GM23248 (cell line): ENCODE data around the gene MNX1. TPM values are rescaled to one million over a fixed set of nuclear protein-coding genes. Genes with fewer than 3 reads are reported as not detected.
A peak's percentile ranks its signal among the peaks of the same experiment; 100 is the strongest.

Experiments used
- DNase-seq: peaks from one replicate; pipeline ENCODE4 v3.0.0-alpha.2; 2015
- H2AFZ ChIP-seq: fragments of 200-600 bp; sonication (generic); 2 replicates; pipeline ENCODE4 v1.6.1; 2016; ENCODE audit warnings: antibody characterized with exemption
- H3F3A ChIP-seq: fragments of 200-600 bp; sonication (generic); 2 replicates; pipeline ENCODE4 v1.6.1; 2016; ENCODE audit warnings: mild to moderate bottlenecking, antibody characterized with exemption, mixed run types; ENCODE audit not compliant: insufficient read depth
- H3K27ac ChIP-seq: fragments of 200-600 bp; sonication (generic); 2 replicates; pipeline ENCODE4 v1.5.1; 2016; ENCODE audit warnings: mild to moderate bottlenecking
- H3K27me3 ChIP-seq: fragments of 200-600 bp; sonication (generic); replicated peaks from 2 replicates; pipeline ENCODE4 v1.6.1; 2016; ENCODE audit warnings: mild to moderate bottlenecking; ENCODE audit not compliant: insufficient read depth
- H3K36me3 ChIP-seq: fragments of 200-600 bp; sonication (generic); 2 replicates; pipeline ENCODE4 v1.6.1; 2016; ENCODE audit warnings: low read depth, mild to moderate bottlenecking
- H3K4me1 ChIP-seq: fragments of 200-600 bp; sonication (generic); 2 replicates; pipeline ENCODE4 v1.6.1; 2016; ENCODE audit warnings: mild to moderate bottlenecking; ENCODE audit not compliant: insufficient read depth
- H3K4me2 ChIP-seq: fragments of 200-600 bp; sonication (generic); one replicate; pipeline ENCODE4 v1.6.1; 2016; ENCODE audit warnings: mild to moderate bottlenecking; ENCODE audit not compliant: unreplicated experiment
- H3K4me3 ChIP-seq: fragments of 200-600 bp; sonication (generic); 2 replicates; pipeline ENCODE4 v1.5.1; 2016; ENCODE audit warnings: mild to moderate bottlenecking
- H3K79me2 ChIP-seq: fragments of 200-600 bp; sonication (generic); 2 replicates; pipeline ENCODE4 v1.6.1; 2016; ENCODE audit warnings: mild to moderate bottlenecking; ENCODE audit not compliant: insufficient read depth
- H3K9ac ChIP-seq: fragments of 200-600 bp; sonication (generic); 2 replicates; pipeline ENCODE4 v1.6.1; 2016; ENCODE audit warnings: mild to moderate bottlenecking
- H3K9me2 ChIP-seq: fragments of 200-600 bp; sonication (generic); 2 replicates; pipeline ENCODE4 v1.6.1; 2016; ENCODE audit warnings: mixed run types, mild to moderate bottlenecking, moderate library complexity; ENCODE audit not compliant: insufficient read depth
- H3K9me3 ChIP-seq: fragments of 200-600 bp; sonication (generic); one replicate; pipeline ENCODE4 v1.6.1; 2017; ENCODE audit warnings: low read depth
- H4K20me1 ChIP-seq: fragments of 200-600 bp; sonication (generic); 2 replicates; pipeline ENCODE4 v1.6.0; 2016; ENCODE audit not compliant: insufficient read depth
- EZH2 ChIP-seq: fragments of 200-600 bp; sonication (generic); IDR thresholded peaks from 2 replicates; pipeline ENCODE4 v1.6.1; 2018; ENCODE audit warnings: antibody characterized with exemption, mild to moderate bottlenecking; ENCODE audit not compliant: insufficient read depth, poor library complexity, severe bottlenecking
- EZH2phosphoT487 ChIP-seq: fragments of 200-600 bp; sonication (generic); IDR thresholded peaks from 2 replicates; pipeline ENCODE4 v1.6.1; 2018; ENCODE audit warnings: antibody characterized with exemption, moderate library complexity, mild to moderate bottlenecking, low read depth; ENCODE audit not compliant: insufficient read depth
- WGBS, 2 experiments: methylation state at CpG; one replicate each; pipeline ENCODE4 v1.1.6; 2015 to 2017; ENCODE audit warnings: low lambda C conversion rate in 2 of 2, low coverage in 1 of 2; ENCODE audit errors: missing lambda C conversion rate in 2 of 2; 5-methylcytosine and 5-hydroxymethylcytosine counted together
- in situ Hi-C: fragments of 300-500 bp; cut with MboI; formaldehyde crosslinking; loops from 2 replicates; pipeline ENCODE4 v1.15.0; 2020
- polyA plus RNA-seq: library from polyadenylated mRNA; unstranded; fragments of >200 nt; fragmentation: Nextera tagmentation; extraction: Ambion mirVana; gene quantifications from 2 replicates; pipeline ENCODE4 v1.2.1, GENCODE V29; 2016
- total RNA-seq: library from RNA; depleted of rRNA; stranded (reverse); fragments of >200 nt; shearing (Covaris generic); gene quantifications from 2 replicates; pipeline ENCODE4 v1.2.3, GENCODE V29; 2014

Gene MNX1
- total and polyA plus RNA-seq, 2 experiments from 2014 or later, result not detected

DNA sequence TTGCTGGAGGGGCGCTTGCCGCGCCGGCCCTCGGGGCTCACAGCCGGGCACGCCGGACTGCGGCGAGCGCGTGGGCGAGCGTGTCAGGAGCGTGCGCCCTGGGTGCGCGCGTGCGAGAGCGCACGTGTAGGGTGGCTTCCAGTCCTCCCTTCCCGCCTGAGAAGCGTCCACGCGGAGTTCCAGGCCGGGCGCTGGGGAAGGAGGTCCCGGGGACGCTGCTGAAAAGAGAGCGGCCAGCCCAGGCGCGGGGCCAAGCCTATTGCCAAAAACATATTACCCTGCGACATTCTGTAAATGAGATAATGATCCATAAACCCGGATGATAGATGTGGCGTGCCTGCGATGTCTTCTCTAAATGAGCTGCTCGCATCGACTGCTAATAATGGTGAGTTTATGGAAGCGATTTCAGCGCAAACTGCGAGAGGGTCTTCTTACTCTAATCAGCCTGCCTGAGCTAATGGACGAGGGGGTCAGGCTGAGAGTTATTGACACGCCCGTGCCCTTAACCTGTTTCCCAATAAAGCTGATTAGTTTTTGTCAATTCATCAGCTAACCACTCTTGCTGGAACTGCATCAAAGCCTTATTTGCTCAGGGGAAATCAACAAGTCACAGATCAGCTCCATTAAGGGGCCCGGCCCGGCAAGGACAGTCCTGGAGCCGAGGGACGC lies 8.0 kb upstream of the MNX1 start:
- Histone ChIP-seq H2AFZ (no peak overlapping the region), H3F3A (no peaks in the 10 kb centered on the region), H3K4me3 (no peak overlapping the region), H3K9ac (no peak overlapping the region), H3K4me1 (no peaks in the 10 kb centered on the region), H3K9me2 (no peaks in the 10 kb centered on the region), H3K9me3 (no peaks in the 10 kb centered on the region), H3K27ac (no peak overlapping the region), H3K4me2 (no peak overlapping the region), H3K36me3 (no peaks in the 10 kb centered on the region), H3K27me3 (peaks cover 100% of the 10 kb centered on the region), H3K79me2 (no peaks in the 10 kb centered on the region), H4K20me1 (no peaks in the 10 kb centered on the region)
- in situ Hi-C loops, result no loop called here
- WGBS, 2 experiments, result 1 to 3% methylated on average over 30 to 40 of the region's 49 CpGs
- DNase-seq, result peak; percentile 28
- TF ChIP-seq EZH2 (peak; percentile 80), EZH2phosphoT487 (peak; percentile 83; the same call in 1 of the 2 replicates)

- Histone ChIP-seq H3K9ac (no peak overlapping the region), H3K27me3 (peaks cover 100% of the 10 kb centered on the region)
Measured at GRCh38 chr7:157017603-157018327, 7.3 kb upstream of the MNX1 start.

GRCh38 chr7:157017149-157017548 lies 6.7 kb upstream of the MNX1 start:
- H3K27me3 ChIP-seq, result peaks cover 100% of the 10 kb centered on the region
- no peak overlapping the region for H3K27ac ChIP-seq
- no peak overlapping the region for H3K4me2 ChIP-seq
- in situ Hi-C loops, result no loop called here
- no peaks in the 10 kb centered on the region for H3K9me2 ChIP-seq
- no peak overlapping the region for H2AFZ ChIP-seq
- TF ChIP-seq EZH2phosphoT487, result no peak
- TF ChIP-seq EZH2, result peak; percentile 24
- H3K9ac ChIP-seq, result no peak overlapping the region
- no peaks in the 10 kb centered on the region for H4K20me1 ChIP-seq
- H3K79me2 ChIP-seq, result no peaks in the 10 kb centered on the region
- WGBS, 2 experiments, result 2% methylated on average over 10 to 11 of the region's 11 CpGs
- no peaks in the 10 kb centered on the region for H3K4me1 ChIP-seq
- DNase-seq, result no peak
- no peak overlapping the region for H3K4me3 ChIP-seq
- no peaks in the 10 kb centered on the region for H3F3A ChIP-seq
- H3K9me3 ChIP-seq, result no peaks in the 10 kb centered on the region
- no peaks in the 10 kb centered on the region for H3K36me3 ChIP-seq

More at GRCh38 chr7:157017603-157018327, 7.3 kb upstream of the MNX1 start:
- no peak overlapping the region for H3K27ac ChIP-seq
- no peak overlapping the region for H3K4me2 ChIP-seq
- peak; percentile 2 for TF ChIP-seq EZH2
- TF ChIP-seq EZH2phosphoT487, result no peak
- H3K36me3 ChIP-seq, result no peaks in the 10 kb centered on the region
- no peaks in the 10 kb centered on the region for H3K79me2 ChIP-seq
- H3K9me3 ChIP-seq, result no peaks in the 10 kb centered on the region
- H3K4me3 ChIP-seq, result no peak overlapping the region
- H3F3A ChIP-seq, result no peaks in the 10 kb centered on the region
- H4K20me1 ChIP-seq, result no peaks in the 10 kb centered on the region
- no peak for DNase-seq
- H3K9me2 ChIP-seq, result no peaks in the 10 kb centered on the region
- 7 to 8% methylated on average over 38 to 41 of the region's 48 CpGs for WGBS, 2 experiments
- no peaks in the 10 kb centered on the region for H3K4me1 ChIP-seq
- in situ Hi-C loops, result no loop called here
- H2AFZ ChIP-seq, result no peak overlapping the region

- no peak overlapping the region for H3K4me2 ChIP-seq
Measured at GRCh38 chr7:157016352-157017041, 6.0 kb upstream of the MNX1 start.

More at GRCh38 chr7:157016352-157017041, 6.0 kb upstream of the MNX1 start:
- H3K4me3 ChIP-seq, result no peak overlapping the region
- H3K27ac ChIP-seq, result no peak overlapping the region
- H3K27me3 ChIP-seq, result peaks cover 100% of the 10 kb centered on the region
- no peaks in the 10 kb centered on the region for H3K36me3 ChIP-seq
- no peaks in the 10 kb centered on the region for H3K4me1 ChIP-seq
- in situ Hi-C loops, result no loop called here
- no peaks in the 10 kb centered on the region for H3K9me2 ChIP-seq
- no peaks in the 10 kb centered on the region for H3K9me3 ChIP-seq
- H4K20me1 ChIP-seq, result no peaks in the 10 kb centered on the region
- no peak for DNase-seq
- no peak overlapping the region for H2AFZ ChIP-seq
- TF ChIP-seq EZH2 (peak; percentile 26), EZH2phosphoT487 (no peak)
- H3K9ac ChIP-seq, result no peak overlapping the region
- WGBS, 2 experiments, result 2% methylated on average over 16 of the region's 16 CpGs
- no peaks in the 10 kb centered on the region for H3K79me2 ChIP-seq
- H3F3A ChIP-seq, result no peaks in the 10 kb centered on the region
